Measurements from ENCODE around the gene LRP3. TPM values are rescaled to one million over a fixed set of nuclear protein-coding genes. Genes with fewer than 3 reads are reported as not detected.

LRP3 gene
- polyA plus RNA-seq, 4 donors, result 2.0 to 34.0 (median 9.6) TPM

DNA sequence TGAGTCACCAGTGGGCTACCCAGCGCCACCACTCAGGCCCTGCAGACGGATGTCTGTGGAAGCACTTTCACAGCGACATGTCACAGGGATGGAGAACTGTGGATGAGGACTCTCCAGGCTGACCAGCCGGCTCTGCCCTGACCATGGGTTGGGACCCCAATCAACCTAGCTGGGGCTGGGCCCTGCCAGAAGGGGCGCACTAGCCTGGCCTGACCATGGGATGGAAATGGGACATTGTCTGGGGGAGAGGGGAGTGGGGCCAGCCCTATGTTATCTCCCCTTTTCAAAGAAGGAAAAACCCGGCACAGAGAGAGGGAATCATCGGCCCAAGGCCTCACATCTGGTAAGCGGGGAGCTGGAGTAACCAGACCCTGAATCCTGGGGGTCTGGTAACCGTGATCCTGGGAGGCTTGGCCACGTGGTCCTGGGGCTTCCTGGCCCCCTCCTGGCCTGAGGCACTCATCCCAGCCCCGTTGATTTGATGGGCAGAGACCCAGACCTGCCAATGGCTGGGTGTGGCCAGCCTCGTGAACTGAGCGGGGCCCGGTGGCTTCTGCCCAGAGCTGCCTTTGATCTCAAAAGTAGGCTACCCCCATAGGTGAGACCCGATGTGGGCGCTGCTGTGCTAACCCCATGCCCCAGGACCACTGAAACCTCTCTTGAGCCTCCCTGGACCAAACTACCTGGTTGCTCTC is 42.7 kb downstream of the LRP3 start:
- Histone ChIP-seq H3K9me3 (ENCODE audit: control insufficient read depth in 2 of 2, insufficient read depth in 1 of 2, low read depth in 1 of 2, low read length in 1 of 2) (no peaks in the 10 kb centered on the region), H3K27me3 (ENCODE audit: control insufficient read depth in 3 of 3, insufficient read depth in 3 of 3, low read length in 3 of 3) (no peaks in the 10 kb centered on the region), H3K27ac (ENCODE audit: low read depth in 1 of 3, low read length in 2 of 3) (no peak overlapping the region), H3K4me1 (ENCODE audit: control insufficient read depth in 3 of 3, insufficient read depth in 2 of 3, low read depth in 1 of 3, low read length in 2 of 3) (peaks cover 0 to 27% (median 0%) of the 10 kb centered on the region in 3 donors), H3K36me3 (ENCODE audit: control insufficient read depth in 3 of 3, insufficient read depth in 2 of 3, low read depth in 1 of 3, low read length in 3 of 3) (no peaks in the 10 kb centered on the region), H3K4me3 (ENCODE audit: low read depth in 1 of 3, low read length in 3 of 3) (no peak overlapping the region)
- 71 to 83% (median 80%) methylated on average over 16 of the region's 16 CpGs for WGBS, 3 donors
- DNase-seq (no peak), FAIRE-seq (no peak)

DNA sequence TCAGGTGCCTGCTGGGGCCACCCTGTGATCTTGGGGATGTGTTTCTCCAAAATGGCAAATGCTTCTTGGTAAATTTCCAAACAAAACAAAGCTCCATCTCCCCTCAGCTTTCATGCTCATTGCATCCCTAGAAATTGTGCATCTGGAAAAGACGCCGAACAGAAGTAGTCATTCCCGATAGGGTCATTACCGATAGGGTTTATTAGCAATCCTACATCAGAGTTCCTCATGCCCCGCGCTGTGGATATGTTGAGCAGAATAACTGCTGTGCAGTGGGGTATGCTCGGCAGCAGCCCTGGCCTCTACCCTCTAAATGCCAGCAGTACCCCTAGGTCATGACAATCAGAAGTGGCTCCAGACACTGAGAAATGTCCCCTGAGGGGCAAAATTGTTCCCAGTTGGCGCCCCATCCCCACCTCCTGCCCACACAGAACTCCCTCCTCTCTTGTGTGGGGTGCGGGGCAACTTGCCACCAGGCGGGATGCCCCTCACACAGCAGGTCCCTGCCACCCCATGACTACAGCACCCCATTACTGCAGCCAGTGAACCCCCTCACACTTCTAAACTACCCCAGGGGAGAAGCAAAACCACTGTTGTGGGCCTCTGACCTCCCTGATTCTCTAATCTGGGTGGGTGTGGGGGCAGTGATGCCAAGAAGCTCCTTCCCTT is 44.5 kb downstream of the LRP3 start:
- no peaks in the 10 kb centered on the region for H3K27me3 ChIP-seq (ENCODE audit: control insufficient read depth in 3 of 3, insufficient read depth in 3 of 3, low read length in 3 of 3)
- no peak for DNase-seq
- 92 to 95% (median 94%) methylated on average over 10 of the region's 10 CpGs for WGBS, 3 donors
- no peak overlapping the region for H3K27ac ChIP-seq (ENCODE audit: low read depth in 1 of 3, low read length in 2 of 3)
- H3K36me3 ChIP-seq (ENCODE audit: control insufficient read depth in 3 of 3, insufficient read depth in 2 of 3, low read depth in 1 of 3, low read length in 3 of 3), result no peaks in the 10 kb centered on the region
- no peak for FAIRE-seq
- no peak overlapping the region for H3K4me3 ChIP-seq (ENCODE audit: low read depth in 1 of 3, low read length in 3 of 3)
- H3K4me1 ChIP-seq (ENCODE audit: control insufficient read depth in 3 of 3, insufficient read depth in 2 of 3, low read depth in 1 of 3, low read length in 2 of 3), result peaks cover 0 to 28% (median 0%) of the 10 kb centered on the region in 3 donors
- no peaks in the 10 kb centered on the region for H3K9me3 ChIP-seq (ENCODE audit: control insufficient read depth in 2 of 2, insufficient read depth in 1 of 2, low read depth in 1 of 2, low read length in 1 of 2)

DNA sequence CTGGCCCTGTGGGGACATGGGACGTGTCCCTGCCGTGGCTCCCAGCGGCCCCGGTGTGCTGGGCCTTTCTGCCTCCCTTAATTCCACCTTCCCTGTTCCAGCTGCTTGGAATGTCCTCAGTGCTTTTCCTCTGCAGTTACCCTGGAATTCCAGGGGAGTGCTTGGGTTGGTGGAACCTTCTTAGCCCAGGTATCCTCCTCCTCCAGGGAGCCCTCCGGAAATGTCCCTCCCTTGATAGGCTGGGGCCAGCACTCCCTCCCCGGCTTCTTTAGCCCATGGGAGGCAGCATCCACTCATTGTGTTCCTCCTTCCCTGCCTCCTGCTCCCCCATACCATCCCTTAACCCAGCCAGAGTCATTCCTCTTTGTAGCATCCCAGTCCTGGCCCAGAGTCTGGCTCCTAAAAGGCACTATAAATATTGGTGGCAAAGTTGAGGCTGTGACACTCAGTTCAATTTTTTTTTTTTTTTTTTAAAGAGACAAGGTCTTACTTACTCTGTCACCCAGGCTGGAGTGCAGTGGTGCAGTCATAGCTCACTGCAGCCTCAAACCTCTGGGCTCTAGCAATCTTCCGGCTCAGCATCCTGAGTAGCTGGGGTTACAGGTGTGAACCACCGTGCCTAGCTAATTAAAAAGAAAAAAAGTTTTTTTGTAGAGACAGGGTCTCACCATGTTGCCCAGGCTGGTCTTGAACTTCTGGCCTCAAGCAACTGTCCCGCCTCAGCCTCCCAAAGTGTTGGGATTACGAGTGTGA is 45.3 kb downstream of the LRP3 start:
- no peaks in the 10 kb centered on the region for H3K36me3 ChIP-seq (ENCODE audit: control insufficient read depth in 3 of 3, insufficient read depth in 2 of 3, low read depth in 1 of 3, low read length in 3 of 3)
- H3K27ac ChIP-seq (ENCODE audit: low read depth in 1 of 3, low read length in 2 of 3), result no peak overlapping the region
- no peaks in the 10 kb centered on the region for H3K9me3 ChIP-seq (ENCODE audit: control insufficient read depth in 2 of 2, insufficient read depth in 1 of 2, low read depth in 1 of 2, low read length in 1 of 2)
- FAIRE-seq (no peak), DNase-seq (no peak)
- peaks cover 0 to 28% (median 0%) of the 10 kb centered on the region in 3 donors for H3K4me1 ChIP-seq (ENCODE audit: control insufficient read depth in 3 of 3, insufficient read depth in 2 of 3, low read depth in 1 of 3, low read length in 2 of 3)
- 78 to 90% (median 82%) methylated on average over 10 of the region's 10 CpGs for WGBS, 3 donors
- no peaks in the 10 kb centered on the region for H3K27me3 ChIP-seq (ENCODE audit: control insufficient read depth in 3 of 3, insufficient read depth in 3 of 3, low read length in 3 of 3)
- no peak overlapping the region for H3K4me3 ChIP-seq (ENCODE audit: low read depth in 1 of 3, low read length in 3 of 3)

DNA sequence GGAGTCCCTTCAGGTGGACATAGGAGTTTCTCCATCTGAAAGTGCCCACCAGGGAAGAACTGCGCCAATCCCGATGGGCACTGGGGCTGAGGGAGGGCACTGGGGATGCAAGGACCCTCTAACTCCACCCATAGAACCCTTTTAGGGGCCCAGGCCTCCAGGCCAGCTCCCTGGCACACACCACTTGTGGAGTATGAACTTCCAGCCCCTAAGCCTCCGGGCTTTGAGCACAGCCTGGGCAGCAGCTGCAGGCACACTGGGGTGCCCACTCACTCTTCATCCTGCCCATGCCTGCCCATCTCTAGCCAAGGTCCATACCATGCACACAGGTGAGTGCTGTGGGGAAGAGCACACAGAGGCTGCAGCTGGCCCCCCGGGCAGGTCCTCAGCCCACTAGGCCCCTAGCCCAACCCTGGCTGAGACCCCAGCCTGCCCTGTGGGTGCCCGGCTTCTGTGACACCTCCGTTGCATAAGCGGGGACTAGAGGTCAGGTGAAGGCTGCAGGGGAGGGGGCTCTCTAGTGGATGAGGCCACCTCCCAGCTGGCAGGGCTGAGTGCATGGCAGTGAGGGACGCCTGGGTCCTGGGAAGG is 46.1 kb downstream of the LRP3 start:
- DNase-seq (no peak), FAIRE-seq (no peak)
- Histone ChIP-seq H3K27ac (ENCODE audit: low read depth in 1 of 3, low read length in 2 of 3) (peak overlapping the region in 1 of 3 donors; percentile 87), H3K9me3 (ENCODE audit: control insufficient read depth in 2 of 2, insufficient read depth in 1 of 2, low read depth in 1 of 2, low read length in 1 of 2) (peaks cover 0 to 2% of the 10 kb centered on the region in 2 donors), H3K27me3 (ENCODE audit: control insufficient read depth in 3 of 3, insufficient read depth in 3 of 3, low read length in 3 of 3) (no peaks in the 10 kb centered on the region), H3K4me1 (ENCODE audit: control insufficient read depth in 3 of 3, insufficient read depth in 2 of 3, low read depth in 1 of 3, low read length in 2 of 3) (peaks cover 0 to 28% (median 0%) of the 10 kb centered on the region in 3 donors), H3K4me3 (ENCODE audit: low read depth in 1 of 3, low read length in 3 of 3) (no peak overlapping the region), H3K36me3 (ENCODE audit: control insufficient read depth in 3 of 3, insufficient read depth in 2 of 3, low read depth in 1 of 3, low read length in 3 of 3) (peaks cover 0 to 2% (median 0%) of the 10 kb centered on the region in 3 donors)
- 84 to 92% (median 85%) methylated on average over 8 of the region's 8 CpGs for whole genome bisulfite sequencing, 3 donors

DNA sequence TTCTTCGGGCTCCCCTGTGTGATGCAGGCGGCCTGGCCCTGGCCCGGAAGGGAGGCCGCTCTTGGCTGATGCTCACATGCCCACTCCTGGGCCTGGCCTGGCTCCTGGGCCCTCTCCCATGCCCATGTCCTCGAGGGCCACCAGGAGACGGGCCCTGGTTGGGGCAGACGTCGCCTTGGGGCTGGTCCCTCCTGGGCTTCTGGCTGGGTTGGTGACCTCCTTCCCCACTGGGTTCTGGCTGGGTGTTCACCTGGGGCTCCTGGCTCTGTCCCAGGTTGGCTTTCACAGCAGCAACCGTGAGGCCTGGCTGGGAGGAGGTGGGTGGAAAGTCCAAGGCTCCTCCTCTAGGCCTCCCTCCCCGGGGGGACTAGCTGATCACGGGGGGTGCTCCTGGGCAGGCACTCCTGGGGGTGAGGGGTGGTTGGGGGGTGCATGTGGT is 47.0 kb downstream of the LRP3 start:
- FAIRE-seq (no peak), DNase-seq (peak; percentile 75 to 93)
- 23 to 57% (median 26%) methylated on average over 11 of the region's 11 CpGs for WGBS, 3 donors
- Histone ChIP-seq H3K4me1 (ENCODE audit: control insufficient read depth in 3 of 3, insufficient read depth in 2 of 3, low read depth in 1 of 3, low read length in 2 of 3) (peaks cover 0 to 28% (median 0%) of the 10 kb centered on the region in 3 donors), H3K4me3 (ENCODE audit: low read depth in 1 of 3, low read length in 3 of 3) (no peak overlapping the region), H3K27ac (ENCODE audit: low read depth in 1 of 3, low read length in 2 of 3) (peak overlapping the region in 2 of 3 donors; percentile 35 to 87), H3K36me3 (ENCODE audit: control insufficient read depth in 3 of 3, insufficient read depth in 2 of 3, low read depth in 1 of 3, low read length in 3 of 3) (peaks cover 0 to 2% (median 0%) of the 10 kb centered on the region in 3 donors), H3K9me3 (ENCODE audit: control insufficient read depth in 2 of 2, insufficient read depth in 1 of 2, low read depth in 1 of 2, low read length in 1 of 2) (peaks cover 0 to 11% of the 10 kb centered on the region in 2 donors), H3K27me3 (ENCODE audit: control insufficient read depth in 3 of 3, insufficient read depth in 3 of 3, low read length in 3 of 3) (no peaks in the 10 kb centered on the region)

DNA sequence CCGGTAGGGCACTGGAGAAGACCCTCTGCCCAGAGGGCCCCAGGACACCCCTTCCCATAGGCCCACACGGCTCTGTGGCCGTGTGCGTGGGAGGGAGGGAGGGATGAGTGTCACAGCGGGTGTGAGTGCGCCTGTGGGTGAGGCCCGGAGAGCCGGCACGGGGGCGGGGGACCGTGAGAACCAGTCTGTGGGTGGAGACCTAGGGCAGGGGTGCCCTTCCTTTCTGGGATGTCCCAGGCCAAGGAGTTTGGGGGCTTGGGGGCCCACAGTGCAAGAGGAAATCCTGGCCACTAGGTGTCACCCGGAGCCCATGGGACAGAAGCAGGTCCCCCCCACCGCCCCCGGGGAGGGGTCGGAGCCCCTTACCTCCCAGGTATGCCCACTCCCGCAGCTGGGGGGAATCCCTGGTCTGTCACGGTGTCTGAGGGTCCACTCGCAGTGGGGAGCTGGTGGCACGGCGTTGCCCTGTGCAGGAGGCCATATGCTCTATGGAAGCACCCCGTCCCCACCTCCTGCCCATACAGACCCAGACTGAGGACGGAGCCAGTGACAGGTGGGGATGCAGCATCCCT is 47.5 kb downstream of the LRP3 start:
- H3K4me1 ChIP-seq (ENCODE audit: control insufficient read depth in 3 of 3, insufficient read depth in 2 of 3, low read depth in 1 of 3, low read length in 2 of 3), result peaks cover 0 to 28% (median 0%) of the 10 kb centered on the region in 3 donors
- H3K4me3 ChIP-seq (ENCODE audit: low read depth in 1 of 3, low read length in 3 of 3), result peak overlapping the region in 1 of 3 donors; percentile 8
- peaks cover 0 to 2% (median 0%) of the 10 kb centered on the region in 3 donors for H3K36me3 ChIP-seq (ENCODE audit: control insufficient read depth in 3 of 3, insufficient read depth in 2 of 3, low read depth in 1 of 3, low read length in 3 of 3)
- DNase-seq (peak in 1 of 2 donors; percentile 58), FAIRE-seq (no peak)
- H3K27ac ChIP-seq (ENCODE audit: low read depth in 1 of 3, low read length in 2 of 3), result peak overlapping the region in 1 of 3 donors; percentile 87
- no peaks in the 10 kb centered on the region for H3K27me3 ChIP-seq (ENCODE audit: control insufficient read depth in 3 of 3, insufficient read depth in 3 of 3, low read length in 3 of 3)
- WGBS, 3 donors, result 3 to 16% (median 6%) methylated on average over 18 to 22 of the region's 22 CpGs
- peaks cover 0 to 13% of the 10 kb centered on the region in 2 donors for H3K9me3 ChIP-seq (ENCODE audit: control insufficient read depth in 2 of 2, insufficient read depth in 1 of 2, low read depth in 1 of 2, low read length in 1 of 2)

DNA sequence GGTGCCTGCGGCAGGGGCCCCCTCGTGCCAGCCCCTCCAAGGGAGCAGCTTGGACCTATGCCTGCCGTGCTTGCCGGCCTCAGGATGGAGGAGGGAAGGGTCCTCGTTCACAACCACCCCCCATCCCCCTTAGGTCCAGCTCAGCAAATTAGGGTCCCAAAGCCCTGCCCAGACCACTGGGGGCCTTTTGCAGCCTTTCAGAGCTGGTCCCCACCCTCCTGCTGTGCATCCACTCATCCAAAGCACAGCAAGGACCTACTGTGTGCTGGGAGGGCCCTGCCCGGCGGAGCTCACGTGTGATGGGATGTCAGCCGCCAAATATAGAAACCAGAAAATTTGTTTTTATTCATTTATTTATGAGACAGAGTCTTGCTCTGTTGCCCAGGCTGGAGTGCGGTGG is 48.0 kb downstream of the LRP3 start:
- H3K4me1 ChIP-seq (ENCODE audit: control insufficient read depth in 3 of 3, insufficient read depth in 2 of 3, low read depth in 1 of 3, low read length in 2 of 3), result peaks cover 0 to 26% (median 0%) of the 10 kb centered on the region in 3 donors
- H3K4me3 ChIP-seq (ENCODE audit: low read depth in 1 of 3, low read length in 3 of 3), result no peak overlapping the region
- DNase-seq (no peak), FAIRE-seq (no peak)
- H3K27me3 ChIP-seq (ENCODE audit: control insufficient read depth in 3 of 3, insufficient read depth in 3 of 3, low read length in 3 of 3), result no peaks in the 10 kb centered on the region
- WGBS, 3 donors, result 65 to 74% (median 72%) methylated on average over 7 to 10 of the region's 10 CpGs
- peaks cover 0 to 2% (median 0%) of the 10 kb centered on the region in 3 donors for H3K36me3 ChIP-seq (ENCODE audit: control insufficient read depth in 3 of 3, insufficient read depth in 2 of 3, low read depth in 1 of 3, low read length in 3 of 3)
- H3K9me3 ChIP-seq (ENCODE audit: control insufficient read depth in 2 of 2, insufficient read depth in 1 of 2, low read depth in 1 of 2, low read length in 1 of 2), result peaks cover 0 to 13% of the 10 kb centered on the region in 2 donors
- H3K27ac ChIP-seq (ENCODE audit: low read depth in 1 of 3, low read length in 2 of 3), result no peak overlapping the region
